SK-N-MC (cell line): ENCODE data around the gene PDE4D.

Source experiments
- DNase-seq: peaks from one replicate; pipeline ENCODE4 v3.0.0-alpha.2; 2011; ENCODE audit warnings: low read depth, low spot score
- H3K27ac ChIP-seq: fragments of 200-600 bp; sonication (generic); 2 replicates; pipeline ENCODE4 v1.5.1; 2016; ENCODE audit warnings: mixed run types
- H3K36me3 ChIP-seq: fragments of 200-600 bp; sonication (generic); 2 replicates; pipeline ENCODE4 v1.6.1; 2017; ENCODE audit warnings: antibody characterized with exemption, low read length, mixed read lengths; ENCODE audit not compliant: insufficient read depth
- H3K4me3 ChIP-seq: fragments of 200-600 bp; sonication (generic); 2 replicates; pipeline ENCODE4 v1.5.1; 2016
- H3K9ac ChIP-seq: fragments of 200-600 bp; sonication (generic); 2 replicates; pipeline ENCODE4 v1.8.0; 2017; ENCODE audit warnings: mixed run types, mixed read lengths; ENCODE audit not compliant: insufficient read length
- H3K9me3 ChIP-seq: fragments of 200-600 bp; sonication (generic); 2 replicates; pipeline ENCODE4 v1.6.1; 2017; ENCODE audit warnings: low read depth, mild to moderate bottlenecking, antibody characterized with exemption, low read length, moderate library complexity, mixed read lengths
- EZH2 ChIP-seq: fragments of 200-600 bp; sonication (generic); IDR thresholded peaks from one replicate; pipeline ENCODE4 v1.6.1; 2017; ENCODE audit warnings: antibody characterized with exemption
- FOXP2 ChIP-seq: optimal IDR thresholded peaks from 2 replicates; pipeline ENCODE3; 2011; ENCODE audit warnings: mild to moderate bottlenecking, moderate library complexity; ENCODE audit not compliant: insufficient read depth; ENCODE audit errors: extremely low read length, control extremely low read depth
- POLR2AphosphoS5 ChIP-seq: IDR thresholded peaks from 2 replicates; pipeline ENCODE4 v1.6.1; 2012; ENCODE audit warnings: mild to moderate bottlenecking, low read depth, low read length, borderline replicate concordance

The PDE4D gene

GRCh38 chr5:59654691-59655090 lies 238.8 kb downstream of the PDE4D start:
- H3K36me3 ChIP-seq = no peaks in the 10 kb centered on the region
- DNase-seq = no peak
- no peak overlapping the region for H3K27ac ChIP-seq
- TF ChIP-seq EZH2 (no peak), POLR2AphosphoS5 (no peak), FOXP2 (no peak)
- H3K4me3 ChIP-seq = no peak overlapping the region
- no peaks in the 10 kb centered on the region for H3K9me3 ChIP-seq
- H3K9ac ChIP-seq = no peak overlapping the region

GRCh38 chr5:59652449-59652848 lies 241.1 kb downstream of the PDE4D start:
- no peak overlapping the region for H3K27ac ChIP-seq
- no peak overlapping the region for H3K4me3 ChIP-seq
- no peak for TF ChIP-seq FOXP2
- H3K9me3 ChIP-seq = no peaks in the 10 kb centered on the region
- no peaks in the 10 kb centered on the region for H3K36me3 ChIP-seq
- no peak for DNase-seq
- no peak overlapping the region for H3K9ac ChIP-seq

- Histone ChIP-seq H3K36me3 (no peaks in the 10 kb centered on the region), H3K9me3 (no peaks in the 10 kb centered on the region), H3K4me3 (no peak overlapping the region), H3K9ac (no peak overlapping the region), H3K27ac (no peak overlapping the region)
- no peak for DNase-seq
- TF ChIP-seq FOXP2 (no peak), EZH2 (no peak), POLR2AphosphoS5 (no peak)
Measured at GRCh38 chr5:59648949-59649921, 244.3 kb downstream of the PDE4D start.

GRCh38 chr5:59648038-59648831 lies 245.3 kb downstream of the PDE4D start:
- Histone ChIP-seq H3K9ac (no peak overlapping the region), H3K9me3 (no peaks in the 10 kb centered on the region), H3K4me3 (no peak overlapping the region), H3K36me3 (no peaks in the 10 kb centered on the region), H3K27ac (no peak overlapping the region)
- DNase-seq = no peak
- TF ChIP-seq POLR2AphosphoS5 (no peak), FOXP2 (no peak), EZH2 (no peak)

GRCh38 chr5:59645380-59645779 lies 248.1 kb downstream of the PDE4D start:
- DNase-seq = no peak
- TF ChIP-seq EZH2 (no peak), FOXP2 (no peak)
- no peak overlapping the region for H3K4me3 ChIP-seq
- no peaks in the 10 kb centered on the region for H3K9me3 ChIP-seq
- no peaks in the 10 kb centered on the region for H3K36me3 ChIP-seq
- H3K27ac ChIP-seq = no peak overlapping the region
- no peak overlapping the region for H3K9ac ChIP-seq

GRCh38 chr5:59640411-59640810 lies 253.1 kb downstream of the PDE4D start:
- H3K27ac ChIP-seq = no peak overlapping the region
- H3K9me3 ChIP-seq = no peaks in the 10 kb centered on the region
- no peak for DNase-seq
- no peak for TF ChIP-seq POLR2AphosphoS5
- no peaks in the 10 kb centered on the region for H3K36me3 ChIP-seq
- no peak overlapping the region for H3K4me3 ChIP-seq
- H3K9ac ChIP-seq = no peak overlapping the region

- no peaks in the 10 kb centered on the region for H3K9me3 ChIP-seq
- H3K36me3 ChIP-seq = no peaks in the 10 kb centered on the region
- no peak overlapping the region for H3K9ac ChIP-seq
- no peak overlapping the region for H3K27ac ChIP-seq
- H3K4me3 ChIP-seq = no peak overlapping the region
- DNase-seq = no peak
- no peak for TF ChIP-seq POLR2AphosphoS5
- TF ChIP-seq FOXP2 = no peak
- no peak for TF ChIP-seq EZH2
Measured at GRCh38 chr5:59637884-59638580, 255.5 kb downstream of the PDE4D start.

GRCh38 chr5:59629561-59629960 lies 264.0 kb downstream of the PDE4D start:
- Histone ChIP-seq H3K27ac (no peak overlapping the region), H3K4me3 (no peak overlapping the region), H3K36me3 (no peaks in the 10 kb centered on the region), H3K9me3 (no peaks in the 10 kb centered on the region), H3K9ac (no peak overlapping the region)
- DNase-seq = no peak
- TF ChIP-seq POLR2AphosphoS5 = no peak
- TF ChIP-seq FOXP2 = no peak
- TF ChIP-seq EZH2 = no peak
